NCI-H526 treated with DMSO at 0.1 percent for 48 hours (cell line): ENCODE results near the gene MAPK11.

ENCODE experiments used
- DNase-seq: peaks from one replicate; lab custom pipeline; 2025; lab: John Stamatoyannopoulos, UW

Gene MAPK11

DNA sequence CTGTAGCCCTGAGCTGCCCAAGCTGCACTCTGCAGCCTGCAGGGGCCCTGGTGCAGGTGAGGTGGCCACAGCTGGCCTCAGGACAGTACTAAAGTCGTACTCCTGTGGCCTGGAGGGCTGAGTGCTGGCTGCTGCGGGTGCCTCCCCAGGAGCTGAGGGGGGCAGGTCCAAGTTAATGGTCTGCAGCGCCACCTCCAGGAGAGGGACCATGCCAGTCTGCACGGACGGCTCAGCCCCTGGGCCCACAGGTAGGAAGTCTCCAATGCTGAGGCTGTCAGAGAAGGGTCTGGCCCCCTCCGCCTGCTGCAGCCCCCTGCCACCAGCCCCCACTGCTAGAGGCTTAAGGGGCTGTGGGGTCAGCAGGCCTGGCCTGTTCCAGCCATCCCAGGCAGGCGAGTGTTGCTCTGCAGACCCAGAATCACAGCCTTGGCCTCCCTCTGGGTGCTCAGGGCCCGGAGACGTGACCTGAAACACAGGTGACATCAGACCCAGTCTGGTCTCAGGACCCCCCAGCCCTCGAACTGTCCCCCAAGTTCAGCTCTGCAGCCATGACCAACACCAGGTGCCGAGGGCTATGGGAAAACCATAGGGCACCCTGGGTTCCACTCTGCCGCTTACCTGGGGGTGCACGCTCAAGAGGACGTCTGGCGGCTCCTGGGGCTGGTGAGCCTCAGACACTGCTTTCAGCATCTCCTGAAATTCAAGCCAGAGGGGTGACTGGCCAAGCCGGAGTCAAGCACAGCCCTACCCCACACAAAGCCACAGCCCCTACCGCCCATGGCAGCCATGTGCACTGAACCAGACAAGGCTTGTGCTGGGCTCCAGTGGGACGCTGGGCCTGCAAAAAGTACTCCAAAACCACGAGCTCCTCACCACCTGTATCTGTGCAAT, 48.5 kb downstream of the MAPK11 start:
- DNase-seq, result no peak

DNA sequence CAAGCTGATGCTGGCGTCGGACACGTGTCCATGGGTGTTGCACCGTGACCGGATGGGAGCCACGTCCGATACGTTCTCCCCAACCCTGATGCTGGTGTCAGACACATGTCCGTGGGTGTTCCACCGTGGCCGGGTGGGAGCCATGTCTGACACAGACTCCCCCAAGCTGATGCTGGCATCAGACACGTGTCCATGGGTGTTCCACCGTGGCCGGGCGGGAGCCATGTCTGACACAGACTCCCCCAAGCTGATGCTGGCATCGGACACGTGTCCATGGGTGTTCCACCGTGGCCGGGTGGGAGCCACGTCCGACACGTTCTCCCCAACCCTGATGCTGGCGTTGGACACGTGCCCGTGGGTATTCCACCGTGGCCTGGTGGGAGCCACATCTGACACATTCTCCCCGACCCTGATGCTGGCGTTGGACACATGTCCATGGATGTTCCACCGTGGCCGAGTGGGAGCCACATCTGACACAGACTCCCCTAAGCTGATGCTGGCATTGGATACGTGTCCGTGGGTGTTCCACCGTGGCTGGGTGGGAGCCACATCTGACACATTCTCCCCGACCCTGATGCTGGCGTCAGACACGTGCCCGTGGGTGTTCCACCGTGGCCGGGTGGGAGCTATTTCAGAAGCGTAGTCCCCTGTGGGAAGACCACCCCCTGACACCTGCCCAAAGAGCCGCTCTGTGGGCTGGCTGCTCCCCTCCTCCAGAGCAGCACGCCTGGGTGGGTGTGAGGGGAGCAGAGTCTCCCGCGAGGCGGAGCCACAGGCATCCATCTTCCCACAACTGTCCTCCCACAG, 49.4 kb downstream of the MAPK11 start:
- no peak for DNase-seq

DNA sequence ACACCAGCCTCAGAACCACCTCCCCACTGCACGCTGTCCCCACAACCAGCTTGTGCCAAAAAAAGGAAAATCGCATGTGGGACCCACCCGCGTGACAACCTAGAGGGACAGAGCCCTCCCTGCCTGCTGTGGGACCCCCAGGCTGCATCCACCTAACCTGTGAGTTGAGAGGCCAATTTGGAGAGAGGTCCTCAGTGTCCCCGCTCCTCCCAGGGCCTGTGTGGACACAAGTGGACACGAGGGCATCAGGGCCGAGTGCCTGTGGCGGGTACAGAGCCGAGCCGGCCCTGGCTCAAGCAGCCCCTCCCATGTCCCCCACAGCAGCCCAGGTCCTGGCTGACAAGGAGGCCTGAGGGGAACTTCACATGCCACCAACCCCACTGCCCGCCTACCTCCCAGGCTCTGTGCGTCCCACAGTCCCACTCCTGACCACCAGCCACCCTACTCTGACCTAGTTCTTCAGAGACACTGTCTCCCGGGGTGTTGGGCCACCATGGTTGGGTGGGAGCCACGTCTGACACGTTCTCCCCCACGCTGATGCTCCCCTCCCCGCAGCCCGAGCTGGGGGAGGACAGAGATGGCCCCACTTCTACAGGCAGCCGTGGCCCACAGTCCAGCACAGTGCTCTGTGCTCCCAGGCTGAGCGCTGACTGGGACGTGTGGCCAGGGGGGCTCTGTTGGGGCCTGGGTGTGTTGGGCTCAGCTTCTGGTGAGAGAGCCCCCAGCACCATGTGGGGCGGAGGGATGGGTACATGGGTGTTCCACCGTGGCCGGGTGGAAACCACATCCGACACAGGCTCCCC, 50.2 kb downstream of the MAPK11 start:
- DNase-seq, result no peak

DNA sequence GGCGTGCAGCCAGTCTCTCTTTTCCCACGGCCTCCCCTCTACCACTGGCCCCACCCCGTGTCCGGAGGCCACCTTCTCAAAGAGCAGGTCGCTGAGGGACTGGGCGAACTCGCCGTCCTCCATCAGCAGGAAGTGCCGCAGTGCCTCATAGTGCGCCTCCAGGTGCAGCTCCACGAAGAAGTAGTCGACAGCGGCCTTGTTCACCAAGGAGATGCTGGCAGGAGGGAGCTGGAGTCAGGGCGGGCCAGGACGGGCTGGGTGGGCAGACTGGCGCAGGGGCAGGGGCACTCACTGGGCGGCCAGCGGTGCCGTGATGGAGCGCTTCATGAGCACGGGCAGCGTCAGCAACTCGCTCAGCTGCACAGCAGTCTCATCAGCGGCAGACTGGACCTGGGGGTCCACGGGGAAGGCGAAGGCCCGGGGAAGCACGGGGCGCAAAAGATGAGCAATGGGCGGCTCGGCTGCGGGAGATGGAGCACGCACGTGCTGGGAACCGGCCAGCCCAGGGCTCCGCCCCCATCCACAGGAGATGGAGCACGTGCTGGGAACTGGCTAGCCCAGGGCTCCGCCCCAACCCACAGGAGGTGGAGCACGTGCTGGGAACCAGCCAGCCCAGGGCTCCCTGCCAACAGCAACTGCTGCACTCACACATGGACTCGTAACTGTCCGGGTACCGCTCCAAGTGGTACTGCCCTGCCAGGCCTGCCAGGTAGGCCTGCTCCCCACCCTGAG, 51.0 kb downstream of the MAPK11 start:
- DNase-seq, result no peak

DNA sequence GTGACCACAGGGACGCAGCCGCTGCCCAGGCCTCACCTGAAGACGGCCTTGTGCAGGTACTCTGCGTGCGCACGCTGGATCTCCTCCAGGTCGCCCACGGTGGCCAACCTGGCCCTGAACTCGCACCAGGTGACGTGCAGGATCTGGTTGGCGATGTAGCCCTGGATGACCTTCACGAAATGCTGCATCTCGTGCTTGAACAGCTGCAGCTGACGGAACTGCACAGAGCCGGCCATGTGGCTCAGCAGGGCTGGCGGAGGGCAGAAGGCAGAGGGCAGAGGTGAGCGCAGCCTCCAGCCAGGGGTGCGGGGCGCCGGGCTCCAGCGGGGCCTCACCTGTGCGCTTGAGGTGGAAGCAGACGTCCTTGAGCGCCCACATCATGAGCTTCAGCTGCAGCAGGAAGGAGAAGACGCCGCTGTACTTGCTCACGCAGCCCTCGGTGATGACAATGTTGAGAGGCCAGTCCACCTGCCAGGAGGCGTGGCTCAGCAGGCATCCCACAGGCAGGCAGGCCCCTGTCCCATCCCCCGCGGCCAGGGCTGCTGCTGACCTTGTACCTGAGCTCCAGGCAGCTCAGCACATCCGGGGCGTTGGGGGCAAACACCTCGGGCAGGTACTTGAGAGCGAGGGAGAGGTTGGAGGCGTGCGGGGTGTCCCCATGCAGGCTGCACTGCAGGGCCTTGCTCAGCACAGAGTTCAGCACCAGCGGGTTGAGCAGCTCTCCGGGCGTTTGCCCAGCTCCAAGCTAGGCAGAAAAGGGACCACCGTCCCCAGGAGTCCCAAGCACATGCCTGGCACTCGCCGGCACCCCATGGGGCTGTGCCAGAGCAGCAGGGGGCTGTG, 51.8 kb downstream of the MAPK11 start:
- no peak for DNase-seq

DNA sequence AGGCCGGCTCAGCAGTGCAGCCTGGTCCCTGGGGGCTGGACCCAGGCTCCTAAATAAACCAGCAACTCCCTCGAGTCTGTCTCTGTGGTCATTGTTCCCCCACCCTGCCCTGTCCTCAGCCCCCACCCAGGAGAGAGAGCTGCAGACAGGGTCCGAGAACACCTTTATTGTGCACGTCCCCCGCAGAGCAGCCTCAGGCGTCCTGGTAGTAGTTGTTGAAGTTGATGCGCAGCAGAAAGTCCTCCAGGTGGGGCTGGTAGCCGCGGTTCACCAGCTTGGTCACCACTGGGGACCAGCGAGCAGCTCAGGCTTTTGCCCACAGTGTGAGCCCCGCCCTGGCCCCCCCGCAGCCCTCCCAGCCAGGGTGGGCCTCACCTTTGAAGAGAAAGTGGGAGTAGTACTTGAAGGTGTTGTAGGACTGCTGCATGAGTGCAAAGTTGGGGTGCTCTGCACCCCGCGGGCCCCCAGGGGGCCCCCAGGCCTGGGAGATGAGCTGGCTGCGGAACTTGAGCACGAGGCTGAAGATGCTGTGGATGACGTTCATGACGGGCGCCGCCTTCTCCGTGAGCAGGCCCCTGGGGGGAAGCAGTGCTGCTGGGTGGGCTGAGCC, 52.5 kb downstream of the MAPK11 start:
- no peak for DNase-seq

DNA sequence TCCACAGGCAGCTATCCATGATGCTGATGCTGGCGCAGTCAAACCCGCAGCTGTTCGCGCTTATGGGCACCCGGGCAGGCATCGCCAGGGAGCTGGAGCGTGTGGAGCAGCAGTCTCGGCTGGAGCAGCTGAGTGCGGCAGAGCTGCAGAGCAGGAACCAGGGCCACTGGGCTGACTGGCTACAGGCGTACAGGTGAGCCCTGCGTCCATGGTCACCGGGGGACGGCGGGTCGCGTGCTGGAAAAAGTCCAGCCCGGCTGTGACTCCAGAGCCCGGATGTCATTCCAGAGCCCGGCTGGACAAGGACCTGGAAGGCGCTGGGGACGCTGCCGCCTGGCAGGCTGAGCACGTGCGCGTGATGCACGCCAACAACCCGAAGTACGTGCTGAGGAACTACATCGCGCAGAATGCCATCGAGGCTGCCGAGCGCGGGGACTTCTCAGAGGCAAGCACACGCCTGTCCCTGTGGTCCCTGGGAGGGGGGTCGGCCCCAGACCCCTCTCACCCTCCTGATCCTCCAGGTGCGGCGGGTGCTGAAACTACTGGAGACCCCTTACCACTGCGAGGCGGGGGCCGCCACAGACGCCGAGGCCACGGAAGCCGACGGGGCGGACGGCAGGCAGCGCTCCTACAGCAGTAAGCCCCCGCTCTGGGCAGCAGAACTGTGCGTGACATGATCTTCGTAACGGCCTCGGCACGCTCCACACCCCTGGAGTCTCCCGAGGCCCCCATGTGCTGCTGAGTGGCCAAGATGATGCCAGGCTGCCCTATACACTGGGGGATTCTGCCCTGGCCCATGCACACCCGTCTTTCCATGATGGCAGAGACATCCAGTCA, 53.3 kb downstream of the MAPK11 start:
- no peak for DNase-seq

DNA sequence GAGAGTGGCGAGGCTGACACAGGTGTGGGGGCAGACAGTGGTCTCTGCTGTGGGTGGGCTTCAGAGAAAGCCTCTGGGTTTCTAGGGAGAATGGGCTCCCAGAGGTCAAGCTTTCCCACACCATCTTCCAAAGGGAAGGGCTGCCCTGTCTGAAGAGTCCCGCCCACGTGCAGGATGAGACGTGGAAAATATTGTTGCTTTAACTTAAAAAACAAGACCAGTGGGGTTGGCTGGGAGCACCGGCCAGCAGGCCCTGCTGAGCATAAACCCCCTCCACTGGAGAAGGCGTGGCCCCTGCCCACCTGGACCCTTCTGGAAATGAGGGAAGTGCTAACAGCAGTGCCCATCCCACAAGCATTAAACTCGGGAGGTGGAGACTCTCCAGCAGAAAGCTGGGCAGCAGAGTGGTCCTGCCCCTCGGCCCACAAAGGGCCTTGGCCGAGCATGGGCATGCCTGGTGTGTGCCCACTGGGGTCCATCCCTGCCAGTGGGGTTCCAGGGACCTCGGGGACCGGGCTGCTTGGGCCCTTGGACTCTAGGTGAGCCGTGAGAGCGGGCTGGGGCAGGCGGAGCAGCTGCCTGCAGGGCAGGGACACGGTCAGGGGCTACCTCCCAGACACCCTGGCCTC, 54.0 kb downstream of the MAPK11 start:
- no peak for DNase-seq

DNA sequence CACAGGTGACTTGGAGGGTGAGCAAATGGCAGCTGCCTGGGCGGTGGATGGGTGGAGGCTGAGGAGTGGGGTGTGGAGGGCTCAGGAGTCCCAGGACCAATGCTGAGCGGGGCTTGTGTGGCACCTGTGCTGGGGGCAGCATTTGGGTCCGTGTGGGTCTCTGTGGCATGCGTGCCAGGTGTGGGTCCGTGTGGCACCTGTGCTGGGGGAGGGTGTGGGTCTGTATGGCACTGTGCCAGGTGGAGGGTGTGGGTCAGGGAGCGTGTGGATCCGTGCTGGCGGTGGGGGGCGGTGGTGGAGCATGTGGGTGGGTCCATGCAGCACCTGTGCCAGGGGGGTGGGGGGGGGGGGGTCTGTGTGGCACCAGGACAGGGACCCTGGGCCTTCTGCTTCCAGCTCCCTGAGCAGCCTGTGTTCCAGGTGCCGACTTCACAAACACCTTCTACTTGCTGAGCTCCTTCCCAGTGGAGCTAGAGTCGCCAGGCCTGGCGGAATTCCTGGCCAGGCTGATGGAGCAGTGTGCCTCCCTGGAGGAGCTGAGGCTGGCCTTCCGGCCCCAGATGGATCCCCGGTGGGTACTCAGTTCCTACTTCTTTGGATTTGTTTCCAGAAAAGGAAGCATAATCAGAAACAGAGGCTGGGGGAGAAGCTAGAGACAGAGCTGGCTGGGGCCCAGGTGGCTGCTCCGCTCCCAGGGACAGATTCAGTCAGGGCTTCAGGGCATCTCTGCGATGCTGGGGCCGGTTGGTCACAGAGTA, 54.7 kb downstream of the MAPK11 start:
- no peak for DNase-seq
